GM23338 (cell line): ENCODE data around the gene DECR2. TPM values are rescaled to one million over a fixed set of nuclear protein-coding genes. Genes with fewer than 3 reads are reported as not detected.

ENCODE experiments used
- ATAC-seq: fragments of 200-7000 bp; cut with Tn5 transposase; 3 replicates; pipeline ENCODE4 v1.9.1; 2020
- DNase-seq: peaks from one replicate; pipeline ENCODE4 v3.0.0-alpha.2; 2015; ENCODE audit warnings: low spot score
- H2AFZ ChIP-seq: fragments of 200-600 bp; sonication (generic); 2 replicates; pipeline ENCODE4 v1.8.0; 2016; ENCODE audit warnings: antibody characterized with exemption, mild to moderate bottlenecking, moderate library complexity
- H3F3A ChIP-seq: fragments of 200-600 bp; sonication (generic); replicated peaks from 2 replicates; pipeline ENCODE4 v1.8.0; 2017; ENCODE audit warnings: antibody characterized with exemption, mixed run types, low read depth
- H3K27ac ChIP-seq: fragments of 200-600 bp; sonication (generic); 2 replicates; pipeline ENCODE4 v1.6.1; 2016; ENCODE audit warnings: low read depth
- H3K27me3 ChIP-seq: fragments of 200-600 bp; sonication (generic); 2 replicates; pipeline ENCODE4 v1.8.0; 2016; ENCODE audit warnings: mild to moderate bottlenecking, mixed run types, moderate library complexity; ENCODE audit not compliant: insufficient read depth
- H3K36me3 ChIP-seq: fragments of 200-600 bp; sonication (generic); 2 replicates; pipeline ENCODE4 v1.8.0; 2016; ENCODE audit warnings: mild to moderate bottlenecking; ENCODE audit not compliant: insufficient read depth
- H3K4me1 ChIP-seq: fragments of 200-600 bp; sonication (generic); 2 replicates; pipeline ENCODE4 v1.8.0; 2016; ENCODE audit warnings: mild to moderate bottlenecking, moderate library complexity; ENCODE audit not compliant: insufficient read depth
- H3K4me2 ChIP-seq: fragments of 200-600 bp; sonication (generic); 2 replicates; pipeline ENCODE4 v1.7.1; 2017; ENCODE audit warnings: mixed run types
- H3K4me3 ChIP-seq: fragments of 200-600 bp; sonication (generic); 2 replicates; pipeline ENCODE4 v1.6.1; 2016; ENCODE audit warnings: mixed run types
- H3K79me2 ChIP-seq: fragments of 200-600 bp; sonication (generic); replicated peaks from 2 replicates; pipeline ENCODE4 v1.8.0; 2017; ENCODE audit warnings: mild to moderate bottlenecking; ENCODE audit not compliant: insufficient read depth
- H3K9me2 ChIP-seq: fragments of 200-600 bp; sonication (generic); 2 replicates; pipeline ENCODE4 v1.8.0; 2017; ENCODE audit not compliant: insufficient read depth
- H4K20me1 ChIP-seq: fragments of 200-600 bp; sonication (generic); replicated peaks from 2 replicates; pipeline ENCODE4 v1.8.0; 2017; ENCODE audit warnings: mild to moderate bottlenecking; ENCODE audit not compliant: insufficient read depth
- H3K27ac Mint-ChIP-seq: 2 replicates; pipeline ENCODE4 v1.8.0; 2020; ENCODE audit warnings: inconsistent platforms, mild to moderate bottlenecking, moderate library complexity, mixed read lengths
- H3K27me3 Mint-ChIP-seq: 3 replicates; pipeline ENCODE4 v1.8.0; 2022; ENCODE audit warnings: low read depth, mild to moderate bottlenecking, moderate library complexity, mixed read lengths, inconsistent platforms; ENCODE audit not compliant: insufficient read depth, poor library complexity
- H3K36me3 Mint-ChIP-seq: 3 replicates; pipeline ENCODE4 v1.8.0; 2021; ENCODE audit warnings: low read depth, mild to moderate bottlenecking, inconsistent platforms, moderate library complexity, mixed read lengths
- H3K4me1 Mint-ChIP-seq: 3 replicates; pipeline ENCODE4 v1.8.0; 2020; ENCODE audit warnings: mild to moderate bottlenecking, inconsistent platforms, mixed read lengths
- H3K4me3 Mint-ChIP-seq: 3 replicates; pipeline ENCODE4 v1.8.0; 2021; ENCODE audit warnings: moderate library complexity, mild to moderate bottlenecking, inconsistent platforms, mixed read lengths
- H3K9me3 Mint-ChIP-seq: 3 replicates; pipeline ENCODE4 v1.8.0; 2020; ENCODE audit warnings: moderate library complexity, mild to moderate bottlenecking, inconsistent platforms, mixed read lengths
- CREB1 ChIP-seq: fragments of 250-450 bp; sonication (Bioruptor Pico); IDR thresholded peaks from 2 replicates; pipeline ENCODE4 v1.5.0; 2020; ENCODE audit warnings: low read depth, mild to moderate bottlenecking, moderate library complexity
- EZH2 ChIP-seq: fragments of 200-600 bp; sonication (generic); IDR thresholded peaks from one replicate; pipeline ENCODE4 v1.8.0; 2017; ENCODE audit warnings: antibody characterized with exemption, mild to moderate bottlenecking, low read depth; ENCODE audit not compliant: unreplicated experiment
- EZH2phosphoT487 ChIP-seq: fragments of 200-600 bp; sonication (generic); IDR thresholded peaks from one replicate; pipeline ENCODE4 v1.8.1; 2018; ENCODE audit warnings: antibody characterized with exemption; ENCODE audit not compliant: unreplicated experiment
- JUNB ChIP-seq: IDR thresholded peaks from one replicate; pipeline ENCODE4 v1.6.1; 2016; ENCODE audit warnings: antibody characterized with exemption; ENCODE audit not compliant: unreplicated experiment
- NANOG ChIP-seq: IDR thresholded peaks from 2 replicates; pipeline ENCODE4 v1.6.1; 2016; ENCODE audit warnings: antibody characterized with exemption, borderline replicate concordance
- POLR2AphosphoS5 ChIP-seq: IDR thresholded peaks from 2 replicates; pipeline ENCODE4 v1.6.1; 2016; ENCODE audit warnings: antibody characterized with exemption, low read depth
- STAT1 ChIP-seq: IDR thresholded peaks from one replicate; pipeline ENCODE4 v1.6.1; 2016; ENCODE audit warnings: antibody characterized with exemption; ENCODE audit not compliant: unreplicated experiment
- ZNF114 ChIP-seq: fragments of 250-450 bp; sonication (Bioruptor Pico); IDR thresholded peaks from 2 replicates; pipeline ENCODE4 v1.5.0; 2020; ENCODE audit warnings: mild to moderate bottlenecking, moderate library complexity
- ZNF331 ChIP-seq: fragments of 250-450 bp; sonication (Bioruptor Pico); IDR thresholded peaks from 2 replicates; pipeline ENCODE4 v1.5.0; 2020; ENCODE audit warnings: low read depth, mild to moderate bottlenecking, moderate library complexity
- polyA plus RNA-seq: library from polyadenylated mRNA; unstranded; fragments of >200 nt; fragmentation: Nextera tagmentation; extraction: Ambion mirVana; gene quantifications from 2 replicates; pipeline ENCODE4 v1.2.1, GENCODE V29; 2016
- total RNA-seq: library from RNA; depleted of rRNA; stranded (reverse); fragments of >200 nt; shearing (Covaris generic); gene quantifications from 2 replicates; pipeline ENCODE4 v1.2.3, GENCODE V29; 2014
- TF ChIP-seq, protein P1 (sequence below): fragments of 250-450 bp; sonication (Bioruptor Pico); IDR thresholded peaks from 2 replicates; pipeline ENCODE4 v1.5.0; 2020; ENCODE audit warnings: mild to moderate bottlenecking, moderate library complexity
- TF ChIP-seq, protein P2 (sequence below): IDR thresholded peaks from 2 replicates; pipeline ENCODE4 v1.6.1; 2016; ENCODE audit warnings: antibody characterized with exemption
- TF ChIP-seq, protein P3 (sequence below), 2 experiments: fragments of 200-600 bp in 1 of 2; sonication (generic) in 1 of 2; conservative IDR thresholded peaks; 2 replicates each; pipeline versions ENCODE4 v1.5.1 to v1.6.1; 2016 to 2017; ENCODE audit warnings: antibody characterized with exemption in 2 of 2, low read depth in 2 of 2, mild to moderate bottlenecking in 2 of 2, moderate library complexity in 1 of 2
- TF ChIP-seq, protein P4 (sequence below): IDR thresholded peaks from one replicate; pipeline ENCODE4 v1.6.1; 2018; ENCODE audit warnings: antibody characterized with exemption; ENCODE audit not compliant: unreplicated experiment

The DECR2 gene
- total and polyA plus RNA-seq, 2 experiments from 2014 or later: 20.3 to 26.9 TPM

- no peak overlapping the region for H2AFZ ChIP-seq
- H3K4me3 Mint-ChIP-seq: no peak overlapping the region
- no peaks in the 10 kb centered on the region for H3K36me3 ChIP-seq
- no peak overlapping the region for H3K4me3 ChIP-seq
- no peak for ATAC-seq
- peaks cover 8% of the 10 kb centered on the region for H3K27me3 Mint-ChIP-seq
- no peaks in the 10 kb centered on the region for H3K9me2 ChIP-seq
- no peaks in the 10 kb centered on the region for H3K4me1 ChIP-seq
- H3F3A ChIP-seq: 0 out of 2 replicates have a peak, but pooled peaks cover 2% of the 10 kb centered on the region
- H3K4me1 Mint-ChIP-seq: no peaks in the 10 kb centered on the region
- H3K27ac ChIP-seq: no peak overlapping the region
- no peak overlapping the region for H3K27ac Mint-ChIP-seq
- H3K36me3 Mint-ChIP-seq: no peaks in the 10 kb centered on the region
- H3K9me3 Mint-ChIP-seq: no peaks in the 10 kb centered on the region; the same call in 2 of the 3 replicates
- no peak overlapping the region for H3K4me2 ChIP-seq
- no peaks in the 10 kb centered on the region for H3K27me3 ChIP-seq
- no peaks in the 10 kb centered on the region for H4K20me1 ChIP-seq
- no peak for DNase-seq
- H3K79me2 ChIP-seq: no peaks in the 10 kb centered on the region
- TF ChIP-seq NANOG (no peak), ZNF114 (CRISPR knock-in tag) (no peak), ZNF331 (CRISPR knock-in tag) (no peak), STAT1 (no peak), EZH2phosphoT487 (no peak), POLR2AphosphoS5 (no peak), CREB1 (no peak), EZH2 (no peak), JUNB (no peak)
- TF ChIP-seq, protein P1, sequence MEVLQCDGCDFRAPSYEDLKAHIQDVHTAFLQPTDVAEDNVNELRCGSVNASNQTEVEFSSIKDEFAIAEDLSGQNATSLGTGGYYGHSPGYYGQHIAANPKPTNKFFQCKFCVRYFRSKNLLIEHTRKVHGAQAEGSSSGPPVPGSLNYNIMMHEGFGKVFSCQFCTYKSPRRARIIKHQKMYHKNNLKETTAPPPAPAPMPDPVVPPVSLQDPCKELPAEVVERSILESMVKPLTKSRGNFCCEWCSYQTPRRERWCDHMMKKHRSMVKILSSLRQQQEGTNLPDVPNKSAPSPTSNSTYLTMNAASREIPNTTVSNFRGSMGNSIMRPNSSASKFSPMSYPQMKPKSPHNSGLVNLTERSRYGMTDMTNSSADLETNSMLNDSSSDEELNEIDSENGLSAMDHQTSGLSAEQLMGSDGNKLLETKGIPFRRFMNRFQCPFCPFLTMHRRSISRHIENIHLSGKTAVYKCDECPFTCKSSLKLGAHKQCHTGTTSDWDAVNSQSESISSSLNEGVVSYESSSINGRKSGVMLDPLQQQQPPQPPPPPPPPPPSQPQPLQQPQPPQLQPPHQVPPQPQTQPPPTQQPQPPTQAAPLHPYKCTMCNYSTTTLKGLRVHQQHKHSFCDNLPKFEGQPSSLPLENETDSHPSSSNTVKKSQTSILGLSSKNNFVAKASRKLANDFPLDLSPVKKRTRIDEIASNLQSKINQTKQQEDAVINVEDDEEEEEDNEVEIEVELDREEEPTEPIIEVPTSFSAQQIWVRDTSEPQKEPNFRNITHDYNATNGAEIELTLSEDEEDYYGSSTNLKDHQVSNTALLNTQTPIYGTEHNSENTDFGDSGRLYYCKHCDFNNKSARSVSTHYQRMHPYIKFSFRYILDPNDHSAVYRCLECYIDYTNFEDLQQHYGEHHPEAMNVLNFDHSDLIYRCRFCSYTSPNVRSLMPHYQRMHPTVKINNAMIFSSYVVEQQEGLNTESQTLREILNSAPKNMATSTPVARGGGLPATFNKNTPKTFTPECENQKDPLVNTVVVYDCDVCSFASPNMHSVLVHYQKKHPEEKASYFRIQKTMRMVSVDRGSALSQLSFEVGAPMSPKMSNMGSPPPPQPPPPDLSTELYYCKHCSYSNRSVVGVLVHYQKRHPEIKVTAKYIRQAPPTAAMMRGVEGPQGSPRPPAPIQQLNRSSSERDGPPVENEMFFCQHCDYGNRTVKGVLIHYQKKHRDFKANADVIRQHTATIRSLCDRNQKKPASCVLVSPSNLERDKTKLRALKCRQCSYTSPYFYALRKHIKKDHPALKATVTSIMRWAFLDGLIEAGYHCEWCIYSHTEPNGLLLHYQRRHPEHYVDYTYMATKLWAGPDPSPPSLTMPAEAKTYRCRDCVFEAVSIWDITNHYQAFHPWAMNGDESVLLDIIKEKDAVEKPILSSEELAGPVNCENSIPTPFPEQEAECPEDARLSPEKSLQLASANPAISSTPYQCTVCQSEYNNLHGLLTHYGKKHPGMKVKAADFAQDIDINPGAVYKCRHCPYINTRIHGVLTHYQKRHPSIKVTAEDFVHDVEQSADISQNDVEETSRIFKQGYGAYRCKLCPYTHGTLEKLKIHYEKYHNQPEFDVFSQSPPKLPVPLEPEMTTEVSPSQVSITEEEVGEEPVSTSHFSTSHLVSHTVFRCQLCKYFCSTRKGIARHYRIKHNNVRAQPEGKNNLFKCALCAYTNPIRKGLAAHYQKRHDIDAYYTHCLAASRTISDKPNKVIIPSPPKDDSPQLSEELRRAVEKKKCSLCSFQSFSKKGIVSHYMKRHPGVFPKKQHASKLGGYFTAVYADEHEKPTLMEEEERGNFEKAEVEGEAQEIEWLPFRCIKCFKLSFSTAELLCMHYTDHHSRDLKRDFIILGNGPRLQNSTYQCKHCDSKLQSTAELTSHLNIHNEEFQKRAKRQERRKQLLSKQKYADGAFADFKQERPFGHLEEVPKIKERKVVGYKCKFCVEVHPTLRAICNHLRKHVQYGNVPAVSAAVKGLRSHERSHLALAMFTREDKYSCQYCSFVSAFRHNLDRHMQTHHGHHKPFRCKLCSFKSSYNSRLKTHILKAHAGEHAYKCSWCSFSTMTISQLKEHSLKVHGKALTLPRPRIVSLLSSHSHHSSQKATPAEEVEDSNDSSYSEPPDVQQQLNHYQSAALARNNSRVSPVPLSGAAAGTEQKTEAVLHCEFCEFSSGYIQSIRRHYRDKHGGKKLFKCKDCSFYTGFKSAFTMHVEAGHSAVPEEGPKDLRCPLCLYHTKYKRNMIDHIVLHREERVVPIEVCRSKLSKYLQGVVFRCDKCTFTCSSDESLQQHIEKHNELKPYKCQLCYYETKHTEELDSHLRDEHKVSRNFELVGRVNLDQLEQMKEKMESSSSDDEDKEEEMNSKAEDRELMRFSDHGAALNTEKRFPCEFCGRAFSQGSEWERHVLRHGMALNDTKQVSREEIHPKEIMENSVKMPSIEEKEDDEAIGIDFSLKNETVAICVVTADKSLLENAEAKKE: no peak
- TF ChIP-seq, protein P2, sequence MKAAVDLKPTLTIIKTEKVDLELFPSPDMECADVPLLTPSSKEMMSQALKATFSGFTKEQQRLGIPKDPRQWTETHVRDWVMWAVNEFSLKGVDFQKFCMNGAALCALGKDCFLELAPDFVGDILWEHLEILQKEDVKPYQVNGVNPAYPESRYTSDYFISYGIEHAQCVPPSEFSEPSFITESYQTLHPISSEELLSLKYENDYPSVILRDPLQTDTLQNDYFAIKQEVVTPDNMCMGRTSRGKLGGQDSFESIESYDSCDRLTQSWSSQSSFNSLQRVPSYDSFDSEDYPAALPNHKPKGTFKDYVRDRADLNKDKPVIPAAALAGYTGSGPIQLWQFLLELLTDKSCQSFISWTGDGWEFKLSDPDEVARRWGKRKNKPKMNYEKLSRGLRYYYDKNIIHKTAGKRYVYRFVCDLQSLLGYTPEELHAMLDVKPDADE: no peak
- TF ChIP-seq, protein P3, sequence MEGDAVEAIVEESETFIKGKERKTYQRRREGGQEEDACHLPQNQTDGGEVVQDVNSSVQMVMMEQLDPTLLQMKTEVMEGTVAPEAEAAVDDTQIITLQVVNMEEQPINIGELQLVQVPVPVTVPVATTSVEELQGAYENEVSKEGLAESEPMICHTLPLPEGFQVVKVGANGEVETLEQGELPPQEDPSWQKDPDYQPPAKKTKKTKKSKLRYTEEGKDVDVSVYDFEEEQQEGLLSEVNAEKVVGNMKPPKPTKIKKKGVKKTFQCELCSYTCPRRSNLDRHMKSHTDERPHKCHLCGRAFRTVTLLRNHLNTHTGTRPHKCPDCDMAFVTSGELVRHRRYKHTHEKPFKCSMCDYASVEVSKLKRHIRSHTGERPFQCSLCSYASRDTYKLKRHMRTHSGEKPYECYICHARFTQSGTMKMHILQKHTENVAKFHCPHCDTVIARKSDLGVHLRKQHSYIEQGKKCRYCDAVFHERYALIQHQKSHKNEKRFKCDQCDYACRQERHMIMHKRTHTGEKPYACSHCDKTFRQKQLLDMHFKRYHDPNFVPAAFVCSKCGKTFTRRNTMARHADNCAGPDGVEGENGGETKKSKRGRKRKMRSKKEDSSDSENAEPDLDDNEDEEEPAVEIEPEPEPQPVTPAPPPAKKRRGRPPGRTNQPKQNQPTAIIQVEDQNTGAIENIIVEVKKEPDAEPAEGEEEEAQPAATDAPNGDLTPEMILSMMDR (conservative IDR thresholded peaks at IDR 0.05; ENCODE audit: low read depth in 2 of 2): no peak
- TF ChIP-seq, protein P4, sequence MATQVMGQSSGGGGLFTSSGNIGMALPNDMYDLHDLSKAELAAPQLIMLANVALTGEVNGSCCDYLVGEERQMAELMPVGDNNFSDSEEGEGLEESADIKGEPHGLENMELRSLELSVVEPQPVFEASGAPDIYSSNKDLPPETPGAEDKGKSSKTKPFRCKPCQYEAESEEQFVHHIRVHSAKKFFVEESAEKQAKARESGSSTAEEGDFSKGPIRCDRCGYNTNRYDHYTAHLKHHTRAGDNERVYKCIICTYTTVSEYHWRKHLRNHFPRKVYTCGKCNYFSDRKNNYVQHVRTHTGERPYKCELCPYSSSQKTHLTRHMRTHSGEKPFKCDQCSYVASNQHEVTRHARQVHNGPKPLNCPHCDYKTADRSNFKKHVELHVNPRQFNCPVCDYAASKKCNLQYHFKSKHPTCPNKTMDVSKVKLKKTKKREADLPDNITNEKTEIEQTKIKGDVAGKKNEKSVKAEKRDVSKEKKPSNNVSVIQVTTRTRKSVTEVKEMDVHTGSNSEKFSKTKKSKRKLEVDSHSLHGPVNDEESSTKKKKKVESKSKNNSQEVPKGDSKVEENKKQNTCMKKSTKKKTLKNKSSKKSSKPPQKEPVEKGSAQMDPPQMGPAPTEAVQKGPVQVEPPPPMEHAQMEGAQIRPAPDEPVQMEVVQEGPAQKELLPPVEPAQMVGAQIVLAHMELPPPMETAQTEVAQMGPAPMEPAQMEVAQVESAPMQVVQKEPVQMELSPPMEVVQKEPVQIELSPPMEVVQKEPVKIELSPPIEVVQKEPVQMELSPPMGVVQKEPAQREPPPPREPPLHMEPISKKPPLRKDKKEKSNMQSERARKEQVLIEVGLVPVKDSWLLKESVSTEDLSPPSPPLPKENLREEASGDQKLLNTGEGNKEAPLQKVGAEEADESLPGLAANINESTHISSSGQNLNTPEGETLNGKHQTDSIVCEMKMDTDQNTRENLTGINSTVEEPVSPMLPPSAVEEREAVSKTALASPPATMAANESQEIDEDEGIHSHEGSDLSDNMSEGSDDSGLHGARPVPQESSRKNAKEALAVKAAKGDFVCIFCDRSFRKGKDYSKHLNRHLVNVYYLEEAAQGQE: no peak
These were observed 10.0 kb downstream of the DECR2 start for GRCh38 chr16:411576-412265.
